Hematopoietic multipotent progenitor cell treated with erythropoietin and hydrocortisone succinate and interleukin-3 and kit ligand, for 17 days (in vitro differentiated cells): Measurements from ENCODE around the gene PGLYRP4.

Experiments used
- DNase-seq: peaks from one replicate; pipeline ENCODE4 v3.0.0-alpha.2; 2015; ENCODE audit warnings: low spot score

The PGLYRP4 gene

GRCh38 chr1:153288634-153289275, 59.9 kb downstream of the PGLYRP4 start:
- peak; percentile 54 for DNase-seq
